ENCODE measurements around the gene PHF20.
"Not testable (repeated sequence)": the region's sequence is repeated elsewhere in the genome, so short reads cannot be mapped to it uniquely, and the experiment has no call there.

PHF20 gene

GRCh38 chr20:35839904-35840303 lies 68.1 kb downstream of the PHF20 start:
- peak; percentile 9 for DNase-seq (ENCODE audit: low spot score)

- no peak for DNase-seq (ENCODE audit: low spot score)
Observed at GRCh38 chr20:35840421-35840820, 68.6 kb downstream of the PHF20 start.

GRCh38 chr20:35842361-35842760 lies 70.5 kb downstream of the PHF20 start:
- DNase-seq (ENCODE audit: low spot score) = no peak

GRCh38 chr20:35843894-35844293 lies 72.1 kb downstream of the PHF20 start:
- DNase-seq (ENCODE audit: low spot score) = not testable (repeated sequence)

- DNase-seq (ENCODE audit: low spot score) = no peak
Observed at GRCh38 chr20:35845561-35845960, 73.7 kb downstream of the PHF20 start.

- no peak for DNase-seq (ENCODE audit: low spot score)
Observed at GRCh38 chr20:35849706-35850105, 77.9 kb downstream of the PHF20 start.

- not testable (repeated sequence) for DNase-seq (ENCODE audit: low spot score)
Observed at GRCh38 chr20:35851659-35852058, 79.8 kb downstream of the PHF20 start.

GRCh38 chr20:35854713-35855348 lies 83.0 kb downstream of the PHF20 start:
- no peak for DNase-seq (ENCODE audit: low spot score)

- DNase-seq (ENCODE audit: low spot score) = not testable (repeated sequence)
Observed at GRCh38 chr20:35855641-35856040, 83.8 kb downstream of the PHF20 start.

GRCh38 chr20:35856866-35857265 lies 85.1 kb downstream of the PHF20 start:
- no peak for DNase-seq (ENCODE audit: low spot score)

GRCh38 chr20:35866418-35867202 lies 94.8 kb downstream of the PHF20 start:
- no peak for DNase-seq (ENCODE audit: low spot score)

GRCh38 chr20:35870541-35871258 lies 98.9 kb downstream of the PHF20 start:
- no peak for DNase-seq (ENCODE audit: low spot score)

GRCh38 chr20:35871259-35871771 lies 99.5 kb downstream of the PHF20 start:
- DNase-seq (ENCODE audit: low spot score) = no peak

GRCh38 chr20:35876033-35876320 lies 104.2 kb downstream of the PHF20 start:
- DNase-seq (ENCODE audit: low spot score) = no peak

GRCh38 chr20:35877611-35878010 lies 105.8 kb downstream of the PHF20 start:
- no peak for DNase-seq (ENCODE audit: low spot score)

GRCh38 chr20:35878113-35878625 lies 106.4 kb downstream of the PHF20 start:
- DNase-seq (ENCODE audit: low spot score) = no peak

- no peak for DNase-seq (ENCODE audit: low spot score)
Observed at GRCh38 chr20:35881676-35882075, 109.9 kb downstream of the PHF20 start.

- not testable (repeated sequence) for DNase-seq (ENCODE audit: low spot score)
Observed at GRCh38 chr20:35882427-35883161, 110.8 kb downstream of the PHF20 start.

- DNase-seq (ENCODE audit: low spot score) = no peak
Observed at GRCh38 chr20:35883336-35883777, 111.5 kb downstream of the PHF20 start.

GRCh38 chr20:35883778-35884540 lies 112.1 kb downstream of the PHF20 start:
- DNase-seq (ENCODE audit: low spot score) = peak; percentile 53

- DNase-seq (ENCODE audit: low spot score) = no peak
Observed at GRCh38 chr20:35884541-35884865, 112.7 kb downstream of the PHF20 start.
